GM19324 (cell line): Measurements from ENCODE around the gene ARHGAP15.

Experiments
- ATAC-seq: cut with Tn5 transposase; IDR thresholded peaks from one replicate; pipeline ENCODE4 v1.9.1; 2021; ENCODE audit warnings: mild to moderate bottlenecking, moderate library complexity; ENCODE audit not compliant: unreplicated experiment, low FRiP score

Gene ARHGAP15

GRCh38 chr2:143729296-143729814 is 600.1 kb downstream of the ARHGAP15 start:
- no peak for ATAC-seq

DNA sequence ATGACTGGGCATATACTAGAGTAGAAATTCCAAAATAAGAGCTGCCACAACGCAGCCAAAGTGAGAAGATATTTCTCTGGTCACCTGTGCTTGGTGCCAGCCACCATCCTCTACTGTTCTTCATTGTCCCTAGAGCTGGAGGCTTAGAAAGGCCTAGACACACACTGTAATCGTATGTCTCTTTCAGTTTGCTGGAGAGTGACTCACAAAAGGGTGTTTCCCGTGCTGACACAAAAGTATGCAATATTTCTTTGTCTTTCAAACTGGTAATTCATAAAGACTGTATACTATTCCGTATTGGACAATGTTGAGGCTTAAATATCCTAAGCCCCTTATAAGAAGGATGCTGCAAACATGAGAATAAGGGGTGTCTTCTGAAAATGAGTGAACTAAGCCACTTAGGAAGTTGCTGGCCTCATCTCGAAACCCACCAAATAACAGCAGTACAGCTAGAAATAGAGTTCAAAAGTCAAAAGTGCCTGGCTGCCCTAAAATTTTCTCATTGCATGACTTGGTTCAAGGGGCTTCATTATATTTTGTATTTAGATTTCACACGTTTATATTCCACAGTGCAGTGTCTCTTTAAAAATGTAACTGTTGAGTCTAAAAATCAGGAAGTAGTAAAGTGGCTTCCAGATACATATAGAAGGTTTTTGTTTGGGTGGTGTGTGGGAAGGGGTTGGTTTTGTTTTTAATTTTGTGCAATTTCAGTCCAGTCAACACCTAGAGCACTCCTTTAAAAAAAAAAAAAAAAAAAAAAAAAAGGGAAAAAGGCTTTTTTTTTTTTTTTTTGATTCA is 601.1 kb downstream of the ARHGAP15 start:
- peak; percentile 68 for ATAC-seq

- ATAC-seq = peak; percentile 19
These were observed 601.7 kb downstream of the ARHGAP15 start for GRCh38 chr2:143730953-143731260.

DNA sequence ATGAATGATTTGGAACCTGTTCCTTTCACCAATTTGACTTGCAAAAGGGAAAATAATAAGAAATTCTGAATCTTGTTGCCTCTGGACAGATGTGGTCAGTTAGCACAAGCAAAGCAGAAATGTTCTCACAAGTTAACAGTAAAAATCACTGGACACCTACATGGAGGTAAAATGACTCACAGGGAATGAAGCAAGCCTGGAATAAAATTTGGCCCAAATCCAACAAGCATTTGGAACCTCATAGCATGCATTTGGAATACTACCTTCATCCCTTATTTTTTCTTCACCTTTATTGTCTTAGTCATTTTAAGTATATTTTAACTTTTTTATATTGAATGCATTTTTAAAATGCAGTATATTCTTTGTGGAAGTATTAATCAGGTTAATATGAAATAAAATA is 602.9 kb downstream of the ARHGAP15 start:
- ATAC-seq = no peak

DNA sequence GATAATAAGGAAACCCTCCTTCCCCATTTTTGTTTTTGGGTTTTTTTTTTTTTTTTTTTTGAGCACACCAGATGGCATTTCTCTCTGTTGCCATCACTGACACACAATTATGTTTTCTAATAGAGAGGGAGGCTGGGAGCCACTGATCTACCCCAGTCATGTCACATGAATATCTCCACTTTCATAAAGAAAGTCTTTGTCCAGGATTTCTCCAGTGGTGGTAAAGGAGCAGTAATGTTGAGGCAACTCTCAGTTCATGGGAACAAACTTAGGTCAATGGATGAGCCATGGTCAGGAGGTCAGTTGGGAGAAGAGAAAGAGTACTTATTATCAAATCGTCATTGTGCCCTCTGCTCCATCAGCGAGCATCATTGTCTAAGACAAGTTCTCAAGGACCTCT is 603.7 kb downstream of the ARHGAP15 start:
- no peak for ATAC-seq

DNA sequence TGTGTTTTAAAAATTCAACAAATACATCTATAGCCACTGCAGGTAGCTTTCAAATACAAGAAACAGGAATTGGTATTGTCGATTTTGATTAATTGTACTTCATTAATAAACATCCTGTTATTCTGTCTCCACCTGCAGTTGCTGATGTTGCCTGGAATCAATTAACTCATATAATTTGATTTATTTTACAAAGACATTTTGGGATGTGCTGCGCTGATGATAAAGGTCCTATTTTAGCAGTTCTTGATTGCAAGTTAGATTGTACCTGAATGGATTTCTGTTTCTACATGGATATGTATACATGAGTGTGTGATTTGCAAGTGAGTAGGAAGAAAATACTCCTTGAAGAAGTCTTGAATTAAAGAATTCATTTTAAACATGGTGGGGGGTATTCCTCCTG is 605.3 kb downstream of the ARHGAP15 start:
- ATAC-seq = no peak

DNA sequence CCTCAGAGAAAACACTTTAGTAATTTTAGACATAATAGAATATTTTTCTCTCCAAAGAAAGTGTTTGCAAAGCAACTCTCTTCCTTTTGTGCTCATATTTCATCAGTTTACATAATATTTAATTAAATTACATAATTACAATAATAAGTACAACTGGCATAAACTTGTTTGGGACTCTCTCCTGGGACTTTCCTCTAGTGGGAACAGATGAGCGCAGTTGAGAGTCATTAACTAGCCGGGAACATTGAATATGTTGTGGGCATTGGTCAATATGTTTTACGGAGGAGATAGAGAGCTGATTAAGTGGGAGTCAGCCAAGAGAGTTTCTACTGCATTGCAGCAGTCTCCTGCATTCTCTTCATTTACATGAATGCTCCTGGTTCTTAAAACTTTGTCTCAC is 607.7 kb downstream of the ARHGAP15 start:
- ATAC-seq = no peak

DNA sequence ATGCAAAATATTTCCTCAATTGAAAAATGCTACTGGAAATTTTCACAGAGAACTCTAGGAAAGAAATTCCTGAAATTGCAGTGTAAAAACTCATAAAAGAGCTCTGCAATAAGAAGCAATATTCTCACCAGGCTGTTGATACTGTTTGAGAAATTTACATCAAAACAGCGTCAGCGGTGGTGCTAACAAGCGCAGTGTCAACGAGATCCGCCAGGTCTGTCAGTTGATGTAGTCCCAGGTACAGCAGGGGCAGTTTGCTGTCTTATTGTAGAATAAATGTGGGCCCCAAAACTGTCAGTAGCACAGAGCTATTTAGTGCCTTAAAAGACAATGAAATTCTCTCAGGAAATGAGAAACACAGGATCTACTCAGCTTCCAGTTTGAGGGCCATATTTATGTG is 611.2 kb downstream of the ARHGAP15 start:
- ATAC-seq = no peak

DNA sequence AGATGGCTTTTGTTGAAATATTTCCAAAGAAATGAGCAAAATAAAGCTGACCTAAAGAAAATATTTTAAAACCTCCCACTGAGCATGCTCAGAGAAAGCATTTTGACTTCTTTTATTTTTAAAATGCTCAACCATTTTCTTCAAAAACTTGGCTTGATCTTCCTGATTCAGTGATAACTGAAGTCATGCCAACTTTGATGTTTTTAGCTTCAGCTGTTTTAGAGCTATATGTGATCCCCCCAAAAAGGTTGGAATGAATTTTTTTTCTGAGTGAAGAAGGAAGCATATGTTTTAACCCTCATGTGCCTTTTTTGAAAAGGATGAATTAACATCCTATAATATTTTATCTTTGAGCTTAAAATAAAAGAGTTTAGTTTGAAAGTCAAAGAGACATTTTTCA is 612.0 kb downstream of the ARHGAP15 start:
- ATAC-seq = no peak

- ATAC-seq = no peak
These were observed 613.4 kb downstream of the ARHGAP15 start for GRCh38 chr2:143742581-143742980.

GRCh38 chr2:143744114-143744513 is 614.9 kb downstream of the ARHGAP15 start:
- no peak for ATAC-seq

DNA sequence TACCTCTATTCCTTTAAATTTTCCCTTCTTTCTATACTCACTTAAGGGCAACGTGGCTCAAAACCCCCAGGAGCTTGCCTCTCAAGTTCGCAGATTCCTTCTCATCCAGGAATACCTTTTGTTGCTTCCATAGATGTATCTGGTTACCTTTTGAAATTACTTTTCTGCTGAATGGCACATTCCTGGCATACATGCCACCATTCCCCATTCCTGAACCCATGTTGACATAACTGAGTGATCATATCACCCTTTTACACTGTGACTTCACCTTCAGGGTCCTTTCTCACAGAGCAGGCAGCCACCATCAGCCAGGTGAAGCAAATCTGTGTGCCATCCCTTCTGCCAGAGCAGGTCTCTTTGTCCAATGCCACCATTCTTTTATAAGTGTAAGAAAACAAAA is 615.8 kb downstream of the ARHGAP15 start:
- ATAC-seq = no peak

GRCh38 chr2:143754742-143755141 is 625.5 kb downstream of the ARHGAP15 start:
- no peak for ATAC-seq

DNA sequence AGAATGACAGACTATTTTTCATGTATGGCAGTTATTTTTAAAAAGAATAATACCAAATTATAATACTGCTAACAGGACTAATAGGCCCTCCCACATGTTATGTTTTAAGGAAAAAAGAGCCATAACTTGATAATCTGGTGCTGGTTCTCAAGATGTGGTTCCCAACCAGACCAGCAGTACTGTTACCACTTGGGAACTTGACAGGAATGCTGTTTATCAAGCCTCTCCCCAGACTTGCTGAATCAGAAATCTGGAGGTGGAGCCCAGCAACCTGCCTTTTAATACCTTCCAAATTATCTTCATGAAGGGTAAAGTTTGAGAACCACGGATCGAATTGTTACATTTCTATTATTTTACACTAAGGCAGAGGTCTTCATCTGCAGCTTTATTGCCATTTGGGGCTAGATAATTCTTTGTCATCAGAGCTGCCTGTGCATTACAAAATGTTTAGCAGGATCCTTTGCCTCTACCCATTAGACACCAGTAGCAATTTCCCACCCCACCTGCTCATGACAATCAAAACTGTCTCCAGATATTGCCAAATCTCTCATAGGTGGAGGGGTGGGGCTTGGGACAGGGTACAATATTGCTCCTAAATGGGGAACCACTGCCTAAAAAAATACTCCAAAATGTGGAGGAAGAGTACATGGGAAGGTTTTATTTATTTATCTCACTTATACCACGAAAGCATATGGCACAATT is 629.6 kb downstream of the ARHGAP15 start:
- ATAC-seq = no peak

DNA sequence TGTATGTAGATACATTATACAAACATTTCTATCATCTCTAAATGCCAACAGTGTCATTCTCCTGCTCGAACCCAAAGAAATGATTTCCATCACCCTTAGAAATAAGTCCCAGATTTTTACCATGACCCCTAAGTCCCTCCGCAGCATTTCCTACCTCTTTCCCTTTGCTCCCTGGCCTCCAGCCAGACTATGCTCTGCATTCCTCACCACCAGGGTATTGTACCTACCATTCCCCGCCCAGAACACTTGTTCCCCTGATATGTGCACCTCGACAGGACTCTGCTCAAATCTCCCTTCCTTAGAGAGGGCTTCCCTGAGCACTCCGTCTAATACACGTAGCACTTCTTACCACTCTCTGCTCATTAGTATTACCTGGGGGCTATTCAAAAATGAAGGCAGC is 630.2 kb downstream of the ARHGAP15 start:
- no peak for ATAC-seq

DNA sequence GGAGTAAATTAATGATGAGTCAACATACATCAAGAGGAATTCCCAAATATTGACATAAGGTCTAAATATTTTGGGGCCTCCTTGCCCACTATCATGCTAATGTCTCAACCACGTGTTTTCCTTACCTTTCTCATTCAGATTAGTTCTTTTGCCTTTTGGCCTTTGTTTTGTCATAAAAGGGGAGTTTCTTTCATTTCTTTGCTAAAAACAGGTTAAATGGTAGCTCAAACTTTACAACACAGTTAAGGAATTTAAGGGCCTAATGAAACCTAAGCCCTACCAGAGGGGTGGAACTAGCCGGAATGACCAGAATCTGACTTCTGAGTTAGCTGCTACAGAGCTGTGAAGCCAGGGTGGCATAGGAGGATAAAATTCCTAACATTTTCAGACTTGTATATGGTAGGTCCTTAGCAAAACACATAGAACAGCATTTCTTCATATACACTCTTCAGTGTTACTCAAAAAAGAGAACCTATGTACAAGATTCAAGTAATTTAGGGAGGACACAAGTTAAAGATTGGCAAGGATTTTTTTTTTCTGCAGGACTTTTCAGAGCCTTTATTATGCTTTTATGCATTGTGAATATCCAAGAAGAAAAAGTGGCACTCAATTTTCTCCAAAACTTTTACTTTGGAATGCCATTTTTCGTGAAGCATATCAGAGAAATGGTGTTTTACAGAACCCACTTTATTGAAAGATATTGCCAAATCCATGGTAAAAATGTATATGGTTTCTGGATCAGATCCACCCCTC is 633.1 kb downstream of the ARHGAP15 start:
- no peak for ATAC-seq

DNA sequence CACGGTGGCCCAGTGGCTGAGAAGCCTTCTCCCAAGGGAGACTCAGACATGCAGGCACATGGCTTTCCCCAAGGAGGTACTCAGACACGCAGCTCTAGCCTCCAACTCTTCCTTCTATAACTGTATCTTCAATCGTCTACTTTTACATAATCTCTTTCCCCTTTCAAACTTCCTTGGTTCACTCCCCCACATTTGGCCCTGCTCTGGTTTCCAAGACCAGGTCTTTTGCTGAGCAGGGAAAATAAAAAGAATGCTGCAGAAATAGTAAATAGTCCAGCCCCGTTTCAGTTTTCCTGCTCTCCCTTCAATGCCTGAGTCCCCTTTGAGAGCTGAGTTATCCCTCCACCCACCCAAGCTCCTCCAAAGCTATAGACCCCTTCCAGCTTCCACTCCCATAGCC is 635.0 kb downstream of the ARHGAP15 start:
- ATAC-seq = no peak

DNA sequence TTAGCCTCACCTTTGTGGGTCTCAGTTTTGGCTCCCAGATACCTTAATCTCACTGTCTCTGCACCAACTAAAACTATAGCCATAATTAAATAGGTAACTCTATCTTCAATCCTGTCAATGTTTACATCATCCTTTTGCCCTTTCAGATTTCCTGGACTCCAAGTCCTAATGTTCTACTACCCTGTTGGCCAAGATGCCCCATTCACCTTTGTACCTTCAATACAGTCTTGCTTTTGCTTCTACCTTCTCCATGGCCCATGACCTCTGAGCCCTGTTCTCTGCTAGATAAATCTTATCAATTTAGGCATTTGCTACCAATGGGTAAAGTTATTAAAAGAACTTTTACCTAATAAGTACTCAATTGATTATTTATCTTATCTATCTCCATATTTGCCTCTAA is 635.5 kb downstream of the ARHGAP15 start:
- ATAC-seq = no peak

- ATAC-seq = no peak
These were observed 639.8 kb downstream of the ARHGAP15 start for GRCh38 chr2:143768991-143769390.

DNA sequence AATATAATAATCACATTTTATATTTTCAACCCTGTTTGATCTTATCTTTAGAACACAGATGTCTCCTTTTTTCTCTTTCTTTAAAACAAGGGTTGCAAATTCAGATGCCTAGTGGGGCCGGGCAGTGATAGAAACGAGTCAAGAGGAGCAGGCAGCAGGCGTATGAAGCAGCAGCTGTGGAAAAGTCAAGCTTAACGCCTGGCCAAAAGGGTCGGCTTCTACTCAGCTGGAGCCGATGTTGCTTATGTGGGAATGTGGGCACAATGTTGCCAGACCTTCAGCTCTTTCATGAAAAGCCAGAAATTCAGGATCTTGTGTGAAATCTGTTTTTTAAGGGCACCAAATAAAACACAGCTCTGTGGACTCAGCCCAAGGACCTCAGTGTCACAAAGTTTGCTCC is 642.7 kb downstream of the ARHGAP15 start:
- ATAC-seq = no peak

- ATAC-seq = no peak
These were observed 647.5 kb downstream of the ARHGAP15 start for GRCh38 chr2:143776526-143777297.
